ENCODE measurements around the gene SH3PXD2B. TPM values are rescaled to one million over a fixed set of nuclear protein-coding genes. Genes with fewer than 3 reads are reported as not detected.

SH3PXD2B gene
- total and polyA plus RNA-seq, 2 of the 13 experiments (the other 11 are each of a cell fraction or from before 2014, with no cell fraction given): 3.4 to 4.6 TPM

GRCh38 chr5:172383191-172383802, 71.0 kb downstream of the SH3PXD2B start (continued):
- TF ChIP-seq ZGPAT (CRISPR knock-in tag; IDR thresholded peaks at IDR 0.05) (peak; percentile 85), ZNF451 (CRISPR knock-in tag; IDR thresholded peaks at IDR 0.05) (no peak), ZNF580 (CRISPR knock-in tag; IDR thresholded peaks at IDR 0.05; ENCODE audit: borderline replicate concordance, low read depth) (no peak), TFE3 (CRISPR knock-in tag; IDR thresholded peaks at IDR 0.05) (no peak), TEAD3 (CRISPR knock-in tag; optimal IDR thresholded peaks at IDR 0.05; ENCODE audit: borderline replicate concordance) (peak; percentile 81), POLR2G (IDR thresholded peaks at IDR 0.05; ENCODE audit: low read depth, low read length) (no peak), ZNF781 (CRISPR knock-in tag; IDR thresholded peaks at IDR 0.05; ENCODE audit: borderline replicate concordance, not compliant biosample characterization) (no peak), MXD3 (CRISPR knock-in tag; IDR thresholded peaks at IDR 0.05) (no peak), PRDM4 (CRISPR knock-in tag; IDR thresholded peaks at IDR 0.05; ENCODE audit: borderline replicate concordance) (no peak), ZNF12 (CRISPR knock-in tag; IDR thresholded peaks at IDR 0.05) (0 out of 2 replicates have a peak, but pooled peaks have one; percentile 32), TCF7 (IDR thresholded peaks at IDR 0.05; ENCODE audit: low read depth) (peak; percentile 35; the same call in 1 of the 2 replicates), MIER2 (CRISPR knock-in tag; IDR thresholded peaks at IDR 0.05) (peak; percentile 13; the same call in 1 of the 2 replicates), NR2F6 (IDR thresholded peaks at IDR 0.05) (no peak; the same call in 1 of the 2 replicates), NR2F6 (CRISPR knock-in tag; IDR thresholded peaks at IDR 0.05) (peak; percentile 19; the same call in 1 of the 2 replicates), ZNF335 (CRISPR knock-in tag; IDR thresholded peaks at IDR 0.05) (no peak), ZBTB7A (CRISPR knock-in tag; IDR thresholded peaks at IDR 0.05) (no peak), ZNF496 (CRISPR knock-in tag; IDR thresholded peaks at IDR 0.05; ENCODE audit: insufficient replicate concordance) (no peak), ZNF563 (CRISPR knock-in tag; IDR thresholded peaks at IDR 0.05) (no peak), SP4 (CRISPR knock-in tag; IDR thresholded peaks at IDR 0.05) (no peak), ZXDC (CRISPR knock-in tag; IDR thresholded peaks at IDR 0.05) (no peak), ZNF564 (CRISPR knock-in tag; IDR thresholded peaks at IDR 0.05) (no peak)
